ENCODE results near the gene DRC7.
A peak's percentile ranks its signal among the peaks of the same experiment; 100 is the strongest.

The DRC7 gene

GRCh38 chr16:57677622-57678369 lies 16.8 kb upstream of the DRC7 start:
- DNase-seq: no peak

GRCh38 chr16:57679016-57679415 lies 15.6 kb upstream of the DRC7 start:
- DNase-seq: no peak

GRCh38 chr16:57679767-57680482 lies 14.7 kb upstream of the DRC7 start:
- no peak for DNase-seq

GRCh38 chr16:57680842-57681375 lies 13.7 kb upstream of the DRC7 start:
- no peak for DNase-seq

GRCh38 chr16:57681950-57682728 lies 12.5 kb upstream of the DRC7 start:
- DNase-seq: no peak

- DNase-seq: no peak
These were observed 11.6 kb upstream of the DRC7 start for GRCh38 chr16:57682809-57683635.

GRCh38 chr16:57683636-57684545 lies 10.7 kb upstream of the DRC7 start:
- no peak for DNase-seq

GRCh38 chr16:57684626-57685358 lies 9.8 kb upstream of the DRC7 start:
- DNase-seq: no peak

- no peak for DNase-seq
These were observed 9.0 kb upstream of the DRC7 start for GRCh38 chr16:57685633-57686032.

GRCh38 chr16:57686577-57686976 lies 8.0 kb upstream of the DRC7 start:
- DNase-seq: no peak

GRCh38 chr16:57687363-57687929 lies 7.2 kb upstream of the DRC7 start:
- DNase-seq: no peak

GRCh38 chr16:57688487-57688986 lies 6.1 kb upstream of the DRC7 start:
- DNase-seq: no peak

GRCh38 chr16:57688987-57689761 lies 5.4 kb upstream of the DRC7 start:
- no peak for DNase-seq

- DNase-seq: peak; percentile 46
These were observed 4.6 kb upstream of the DRC7 start for GRCh38 chr16:57689762-57690558.

- no peak for DNase-seq
These were observed 3.7 kb upstream of the DRC7 start for GRCh38 chr16:57690782-57691471.

- no peak for DNase-seq
These were observed 2.0 kb upstream of the DRC7 start for GRCh38 chr16:57692636-57693035.

- DNase-seq: no peak
These were observed 1.1 kb upstream of the DRC7 start for GRCh38 chr16:57693550-57693949.

- DNase-seq: no peak
These were observed 328 bp upstream of the DRC7 start for GRCh38 chr16:57694231-57694724.

Measured in CD4-positive, alpha-beta T cell treated with Interleukin-12 subunit alpha and Interleukin-12 subunit beta, for 1 hour (primary cell).